SK-N-SH (cell line): ENCODE measurements around the gene TBL2. TPM values are rescaled to one million over a fixed set of nuclear protein-coding genes. Genes with fewer than 3 reads are reported as not detected.
A peak's percentile ranks its signal among the peaks of the same experiment; 100 is the strongest.

Experiments used
- CTCF ChIA-PET: fragments of 300-600, 350-600 bp; formaldehyde crosslinking; extraction: SDS; loops from one replicate; lab custom pipeline; 2021; lab: Yijun Ruan, JAX
- POLR2A ChIA-PET: fragments of 350-600 bp; sonication (Branson Sonifier 250); formaldehyde crosslinking; extraction: SDS; loops from one replicate; lab custom pipeline; 2020; ENCODE audit warnings: antibody characterized with exemption, inconsistent platforms; lab: Yijun Ruan, JAX
- DNase-seq: peaks from one replicate; pipeline ENCODE4 v3.0.0; 2012
- H2AFZ ChIP-seq: fragments of 200-600 bp; sonication (generic); 2 replicates; pipeline ENCODE4 v1.8.1; 2016; ENCODE audit warnings: antibody characterized with exemption, mild to moderate bottlenecking, low read depth
- H3F3A ChIP-seq: fragments of 200-600 bp; sonication (generic); replicated peaks from 2 replicates; pipeline ENCODE3; 2016; ENCODE audit warnings: antibody characterized with exemption, mild to moderate bottlenecking; ENCODE audit not compliant: insufficient read depth
- H3K27ac ChIP-seq, 2 experiments: fragments of 200-500 bp in 1 of 2; fragments of 200-600 bp in 1 of 2; sonication (Bioruptor generic) in 1 of 2; sonication (generic), shearing (Covaris generic) in 1 of 2; 2 replicates each; pipeline versions ENCODE4 v1.5.1 to v1.6.1; 2014 to 2016; ENCODE audit warnings: low read depth in 2 of 2, inconsistent platforms in 1 of 2, low read length in 1 of 2, mild to moderate bottlenecking in 1 of 2, mixed read lengths in 1 of 2
- H3K27me3 ChIP-seq: fragments of 200-600 bp; sonication (generic), shearing (Covaris generic); 2 replicates; pipeline ENCODE4 v1.6.1; 2016; ENCODE audit warnings: mixed run types; ENCODE audit not compliant: insufficient read depth
- H3K36me3 ChIP-seq, 2 experiments: fragments of 200-500 bp in 1 of 2; fragments of 200-600 bp in 1 of 2; sonication (Bioruptor generic) in 1 of 2; sonication (generic) in 1 of 2; replicated peaks in 1 of 2; 2 replicates each; pipeline versions ENCODE3 to v1.5.1; 2014 to 2016; ENCODE audit warnings: low read length in 1 of 2, mild to moderate bottlenecking in 1 of 2; ENCODE audit not compliant: insufficient read depth in 2 of 2, control insufficient read depth in 1 of 2
- H3K4me1 ChIP-seq, 2 experiments: fragments of 200-500 bp in 1 of 2; fragments of 200-600 bp in 1 of 2; sonication (Bioruptor generic) in 1 of 2; sonication (generic), shearing (Covaris generic) in 1 of 2; 2 replicates each; pipeline versions ENCODE4 v1.5.1 to v1.6.1; 2014 to 2016; ENCODE audit warnings: low read depth in 1 of 2, low read length in 1 of 2, mixed run types in 1 of 2; ENCODE audit not compliant: insufficient read depth in 2 of 2, control insufficient read depth in 1 of 2
- H3K4me2 ChIP-seq: fragments of 200-600 bp; sonication (generic), shearing (Covaris generic); 2 replicates; pipeline ENCODE4 v1.6.1; 2017; ENCODE audit warnings: mixed run types
- H3K4me3 ChIP-seq, 2 experiments: fragments of 200-500 bp in 1 of 2; fragments of 200-600 bp in 1 of 2; sonication (Bioruptor generic) in 1 of 2; sonication (generic), shearing (Covaris generic) in 1 of 2; 2 replicates each; pipeline versions ENCODE4 v1.5.1 to v1.8.1; 2014 to 2016; ENCODE audit warnings: low read depth in 2 of 2, inconsistent platforms in 1 of 2, low read length in 1 of 2, mild to moderate bottlenecking in 1 of 2, mixed read lengths in 1 of 2, moderate library complexity in 1 of 2
- H3K79me2 ChIP-seq: fragments of 200-600 bp; sonication (generic); 2 replicates; pipeline ENCODE4 v1.8.1; 2017; ENCODE audit warnings: mild to moderate bottlenecking; ENCODE audit not compliant: insufficient read depth
- H3K9ac ChIP-seq: fragments of 200-600 bp; sonication (generic); 2 replicates; pipeline ENCODE4 v1.6.1; 2017; ENCODE audit warnings: mixed run types
- H3K9me2 ChIP-seq: fragments of 200-600 bp; sonication (generic); 2 replicates; pipeline ENCODE4 v1.6.1; 2017; ENCODE audit warnings: mixed run types
- H3K9me3 ChIP-seq: fragments of 200-600 bp; sonication (generic); 2 replicates; pipeline ENCODE4 v1.6.1; 2017; ENCODE audit warnings: mixed run types, mild to moderate bottlenecking, moderate library complexity
- H4K20me1 ChIP-seq: fragments of 200-600 bp; sonication (generic); 2 replicates; pipeline ENCODE4 v1.6.1; 2017; ENCODE audit warnings: mild to moderate bottlenecking, mixed run types; ENCODE audit not compliant: insufficient read depth
- CHD2 ChIP-seq: fragments of 150-350 bp; IDR thresholded peaks from 2 replicates; pipeline ENCODE4 v1.6.1; 2018; ENCODE audit warnings: low read length; ENCODE audit not compliant: partially characterized antibody
- EZH2phosphoT487 ChIP-seq: fragments of 200-600 bp; sonication (generic); IDR thresholded peaks from 2 replicates; pipeline ENCODE4 v1.6.1; 2017; ENCODE audit warnings: low read depth, mixed run types, mild to moderate bottlenecking, antibody characterized with exemption, moderate library complexity, borderline replicate concordance
- FOSL2 ChIP-seq: IDR thresholded peaks from 2 replicates; pipeline ENCODE4 v1.4.0; 2012; ENCODE audit warnings: low read depth, mild to moderate bottlenecking, moderate library complexity, borderline replicate concordance
- FOXM1 ChIP-seq: IDR thresholded peaks from 2 replicates; pipeline ENCODE4 v1.4.0; 2012; ENCODE audit warnings: low read depth, mild to moderate bottlenecking
- JUND ChIP-seq: IDR thresholded peaks from 2 replicates; pipeline ENCODE4 v1.4.0; 2012
- MEF2A ChIP-seq: IDR thresholded peaks from 2 replicates; pipeline ENCODE4 v1.4.0; 2012; ENCODE audit warnings: low read depth, borderline replicate concordance
- MXI1 ChIP-seq: IDR thresholded peaks from 2 replicates; pipeline ENCODE4 v1.6.1; 2012; ENCODE audit warnings: mild to moderate bottlenecking, low read depth, low read length, improper control_type of control experiment
- NRF1 ChIP-seq: IDR thresholded peaks from 2 replicates; pipeline ENCODE4 v1.6.1; 2012; ENCODE audit warnings: low read depth, mild to moderate bottlenecking, low read length
- RFX5 ChIP-seq: IDR thresholded peaks from 2 replicates; pipeline ENCODE4 v1.6.1; 2012; ENCODE audit warnings: mild to moderate bottlenecking, improper control_type of control experiment, low read length
- RXRA ChIP-seq: IDR thresholded peaks from 2 replicates; pipeline ENCODE4 v1.4.0; 2012; ENCODE audit warnings: low read depth, mild to moderate bottlenecking, borderline replicate concordance
- WGBS: methylation state at CpG from one replicate; pipeline ENCODE4 v1.1.6; 2017; ENCODE audit warnings: low lambda C conversion rate; 5-methylcytosine and 5-hydroxymethylcytosine counted together
- polyA plus RNA-seq, 3 experiments: library from polyadenylated mRNA; depleted of rRNA; stranded (reverse); fragments of >200 nt; gene quantifications; 2 replicates each; pipeline ENCODE4 v1.2.3, GENCODE V29; 2012
- TF ChIP-seq, protein P1 (sequence below): fragments of 150-350 bp; IDR thresholded peaks from 2 replicates; pipeline ENCODE4 v1.6.1; 2016; ENCODE audit warnings: mild to moderate bottlenecking, low read depth, low read length
- TF ChIP-seq, protein P2 (sequence below): IDR thresholded peaks from 2 replicates; pipeline ENCODE4 v1.4.0; 2012; ENCODE audit warnings: low read depth, borderline replicate concordance

The TBL2 gene
- polyA plus RNA-seq, 1 of the 3 experiments (the other 2 are of a cell fraction) = 63.6 TPM

DNA sequence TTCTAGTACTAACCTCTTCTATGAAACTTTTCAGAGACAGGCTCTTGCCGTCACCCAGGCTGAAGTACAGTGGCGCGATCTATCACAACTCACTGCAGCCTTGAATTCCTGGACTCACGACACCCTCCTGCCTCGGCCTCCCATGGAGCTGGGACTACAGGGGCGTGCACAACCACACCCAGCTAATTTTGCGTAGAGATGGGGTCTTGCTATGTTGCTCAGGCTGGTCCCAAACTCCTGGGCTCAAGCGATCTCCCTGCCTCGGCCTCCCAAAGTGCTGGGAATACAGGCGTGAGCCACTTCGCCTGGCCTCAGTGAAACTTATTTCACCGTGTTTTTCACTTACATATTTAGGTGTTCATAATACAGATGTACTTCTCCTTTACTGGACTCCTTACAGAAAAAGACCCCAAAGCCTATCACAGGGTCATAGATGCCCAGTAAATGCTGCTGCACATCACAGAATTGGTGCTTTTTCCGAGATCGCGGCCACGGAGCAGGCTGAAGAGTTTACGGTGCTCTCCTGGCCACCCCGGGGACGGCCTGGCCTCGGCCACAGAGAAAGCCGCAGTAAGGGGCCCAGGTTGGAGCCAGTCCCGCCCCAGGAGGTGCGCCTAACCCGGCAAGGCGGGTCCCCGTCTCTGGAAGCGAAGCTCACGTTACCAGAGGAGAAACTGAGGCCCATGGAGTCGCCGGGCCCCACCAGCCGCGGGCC, 595 bp downstream of the TBL2 start:
- H3K79me2 ChIP-seq = peaks cover 54% of the 10 kb centered on the region

DNA sequence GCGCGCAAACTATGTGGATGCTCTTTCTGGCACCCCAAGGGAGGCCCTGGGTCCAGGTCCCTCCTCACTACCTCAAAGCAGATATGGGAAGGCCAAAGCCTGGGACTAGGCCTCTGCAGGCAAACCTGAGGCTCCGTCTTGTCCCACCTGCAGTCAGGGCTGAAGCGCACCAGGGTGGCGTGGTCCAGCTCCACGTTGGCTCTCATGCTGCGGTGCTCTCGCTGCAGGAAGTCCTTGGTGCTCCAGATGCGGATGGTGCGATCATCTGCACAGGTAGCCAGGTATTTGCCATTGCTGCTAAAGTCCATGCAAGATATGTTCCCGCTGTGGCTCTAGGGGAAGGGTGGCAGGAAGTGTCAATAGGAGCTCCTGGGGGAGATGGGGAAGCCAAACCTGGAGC, 4.6 kb downstream of the TBL2 start:
- Histone ChIP-seq H3F3A (peaks cover 10% of the 10 kb centered on the region), H3K36me3 (peaks cover 55 to 74% of the 10 kb centered on the region in 2 experiments), H3K79me2 (peaks cover 58% of the 10 kb centered on the region), H4K20me1 (peaks cover 32% of the 10 kb centered on the region), H2AFZ (no peak overlapping the region), H3K27me3 (no peaks in the 10 kb centered on the region), H3K4me1 (peaks cover 4 to 10% of the 10 kb centered on the region in 2 experiments; a peak in 3 of 4 replicates), H3K9ac (no peak overlapping the region), H3K9me3 (no peaks in the 10 kb centered on the region), H3K27ac (no peak overlapping the region), H3K4me3 (no peak overlapping the region), H3K4me2 (no peak overlapping the region), H3K9me2 (no peaks in the 10 kb centered on the region)
- TF ChIP-seq JUND = no peak
- TF ChIP-seq FOXM1 = no peak
- TF ChIP-seq EZH2phosphoT487 = no peak
- TF ChIP-seq FOSL2 = no peak
- TF ChIP-seq RFX5 = no peak
- TF ChIP-seq RXRA = no peak
- TF ChIP-seq, protein P1, sequence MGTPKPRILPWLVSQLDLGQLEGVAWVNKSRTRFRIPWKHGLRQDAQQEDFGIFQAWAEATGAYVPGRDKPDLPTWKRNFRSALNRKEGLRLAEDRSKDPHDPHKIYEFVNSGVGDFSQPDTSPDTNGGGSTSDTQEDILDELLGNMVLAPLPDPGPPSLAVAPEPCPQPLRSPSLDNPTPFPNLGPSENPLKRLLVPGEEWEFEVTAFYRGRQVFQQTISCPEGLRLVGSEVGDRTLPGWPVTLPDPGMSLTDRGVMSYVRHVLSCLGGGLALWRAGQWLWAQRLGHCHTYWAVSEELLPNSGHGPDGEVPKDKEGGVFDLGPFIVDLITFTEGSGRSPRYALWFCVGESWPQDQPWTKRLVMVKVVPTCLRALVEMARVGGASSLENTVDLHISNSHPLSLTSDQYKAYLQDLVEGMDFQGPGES = no peak
- TF ChIP-seq NRF1 = no peak
- ChIA-PET CTCF (interaction anchor here (1.8 kb wide), 1 partner anchor 33 kb away, joined by 6 read pairs; no protein-coding TSS in a partner anchor), POLR2A (no interaction called here)
- no peak for DNase-seq
- WGBS = 96% methylated on average over 7 of the region's 11 CpGs

More for the DNA sequence above, 595 bp downstream of the TBL2 start:
- H3K4me1 ChIP-seq = peaks cover 6 to 10% of the 10 kb centered on the region in 2 experiments; a peak in 3 of 4 replicates
- H3K4me3 ChIP-seq = peak overlapping the region; percentile 63 to 100
- WGBS = 17% methylated on average over 23 of the region's 32 CpGs
- H3K36me3 ChIP-seq = peaks cover 20 to 39% of the 10 kb centered on the region in 2 experiments
- H3K4me2 ChIP-seq = peak overlapping the region; percentile 93
- H3K9ac ChIP-seq = peak overlapping the region; percentile 96
- peaks cover 16% of the 10 kb centered on the region for H3F3A ChIP-seq
- TF ChIP-seq MXI1 (no peak), CHD2 (no peak), JUND (no peak), EZH2phosphoT487 (no peak), MEF2A (no peak), FOSL2 (no peak)
- TF ChIP-seq, protein P2, sequence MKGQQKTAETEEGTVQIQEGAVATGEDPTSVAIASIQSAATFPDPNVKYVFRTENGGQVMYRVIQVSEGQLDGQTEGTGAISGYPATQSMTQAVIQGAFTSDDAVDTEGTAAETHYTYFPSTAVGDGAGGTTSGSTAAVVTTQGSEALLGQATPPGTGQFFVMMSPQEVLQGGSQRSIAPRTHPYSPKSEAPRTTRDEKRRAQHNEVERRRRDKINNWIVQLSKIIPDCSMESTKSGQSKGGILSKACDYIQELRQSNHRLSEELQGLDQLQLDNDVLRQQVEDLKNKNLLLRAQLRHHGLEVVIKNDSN = no peak
- POLR2A ChIA-PET = interaction anchor here (0.6 to 1.3 kb wide), 7 partner anchors 10 to 142 kb away, joined by 3 to 8 read pairs (median 4); partner anchors contain the start of gene STX1A
- no peaks in the 10 kb centered on the region for H3K9me3 ChIP-seq
- peak overlapping the region; percentile 67 to 89 for H3K27ac ChIP-seq
- DNase-seq = no peak
- CTCF ChIA-PET = interaction anchor here (0.6 to 2.4 kb wide), 4 partner anchors 11 to 148 kb away, joined by 3 to 11 read pairs (median 4); partner anchors contain the start of gene VPS37D
- no peaks in the 10 kb centered on the region for H3K9me2 ChIP-seq
- peak overlapping the region; percentile 77 for H2AFZ ChIP-seq
- H4K20me1 ChIP-seq = peaks cover 31% of the 10 kb centered on the region
- H3K27me3 ChIP-seq = no peaks in the 10 kb centered on the region
